ENCODE results near the gene EEF1AKMT2.

Gene EEF1AKMT2

DNA sequence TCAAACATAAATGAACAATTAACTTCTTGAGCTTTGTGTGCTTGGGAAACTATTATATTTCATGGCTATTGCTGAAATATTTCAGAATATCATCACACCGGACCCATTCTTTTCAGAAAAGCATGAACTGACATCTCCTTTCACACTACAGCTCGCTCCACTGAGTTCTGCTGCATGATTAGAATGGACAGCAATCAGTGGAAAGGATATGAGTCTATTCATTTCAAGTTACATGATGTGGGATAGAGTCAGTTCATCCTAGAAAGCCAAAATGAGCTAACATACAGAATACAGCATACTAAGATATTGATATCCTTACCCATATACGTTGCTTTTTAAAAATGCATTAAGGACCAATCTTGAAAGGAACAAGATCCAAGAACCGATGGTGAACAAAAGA is 46.4 kb downstream of the EEF1AKMT2 start:
- DNase-seq, result no peak
- H3K4me3 ChIP-seq (ENCODE audit: insufficient read depth, low read depth, low read length, poor library complexity, severe bottlenecking), result no peak overlapping the region
- no peaks in the 10 kb centered on the region for H3K9me3 ChIP-seq (ENCODE audit: control insufficient read depth, low read length)
- no peaks in the 10 kb centered on the region for H3K36me3 ChIP-seq (ENCODE audit: control insufficient read depth, insufficient read depth, low read length)
- peaks cover 31% of the 10 kb centered on the region for H3K4me1 ChIP-seq (ENCODE audit: control insufficient read depth, insufficient read depth, low read length, poor library complexity, severe bottlenecking)
- H3K27me3 ChIP-seq (replicated peaks; ENCODE audit: control insufficient read depth, insufficient read depth, low read length, poor library complexity, severe bottlenecking), result no peaks in the 10 kb centered on the region
- peak overlapping the region; percentile 54 for H3K27ac ChIP-seq (ENCODE audit: insufficient read depth, low read length, poor library complexity, severe bottlenecking)

DNA sequence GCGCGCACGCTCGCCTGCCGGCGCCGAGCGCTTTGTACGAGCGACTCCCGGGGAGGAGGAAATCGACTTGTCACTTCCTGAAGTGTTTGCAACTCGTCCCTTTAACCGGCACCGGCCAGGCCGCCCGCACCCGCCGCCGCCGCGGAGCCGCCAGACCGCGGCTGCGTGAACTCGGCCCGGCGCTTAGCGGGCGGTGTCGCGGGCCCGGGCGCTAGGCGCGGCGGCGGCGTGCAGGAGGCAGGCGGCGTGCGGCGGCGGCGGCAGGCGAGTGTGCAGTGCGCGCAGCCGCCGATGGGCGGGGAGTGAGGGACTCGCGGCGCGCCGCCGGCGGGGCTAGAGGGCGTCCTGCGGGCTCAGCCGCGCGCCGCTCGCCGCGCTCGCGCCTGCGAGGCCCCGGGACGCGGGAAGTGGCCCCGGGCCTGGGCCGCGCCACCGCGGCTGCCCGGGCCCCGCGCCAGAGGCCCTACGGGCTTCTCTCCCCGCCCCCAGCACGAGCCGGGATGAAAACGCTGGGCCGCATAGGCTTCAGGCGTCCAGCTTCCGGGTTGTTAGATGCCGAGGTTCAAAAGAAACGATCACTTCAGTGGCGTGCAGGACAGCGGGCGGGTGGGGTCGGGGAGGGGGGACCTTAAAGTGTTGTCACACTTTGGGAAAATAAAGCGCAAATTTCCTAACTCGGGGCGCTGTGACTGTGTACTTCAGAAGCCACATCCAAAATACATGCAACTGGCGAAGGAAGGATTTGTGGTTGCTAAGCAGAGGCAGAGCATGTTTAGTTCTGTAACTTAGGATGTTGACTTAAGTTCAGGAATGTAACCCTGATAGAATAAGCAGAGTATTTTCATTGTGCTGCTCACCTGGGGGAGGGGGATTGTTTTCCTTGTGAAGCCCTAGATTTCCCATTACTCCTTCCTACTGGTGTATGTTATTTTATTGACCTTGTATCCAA is 47.3 kb downstream of the EEF1AKMT2 start, which contains the start of gene FAM53B:
FAM53B (minus strand) TSS at position 277 of the 949 bp plus-strand sequence. CDS start 37,665 bp downstream, outside the sequence.
- DNase-seq, result peak; percentile 66 to 74 (median 66)
- H3K4me1 ChIP-seq (ENCODE audit: control insufficient read depth, insufficient read depth, low read length, poor library complexity, severe bottlenecking), result peaks cover 40% of the 10 kb centered on the region
- peak within 1 kb of the TSS; percentile 80 for H3K27ac ChIP-seq (ENCODE audit: insufficient read depth, low read length, poor library complexity, severe bottlenecking)
- no peaks in the 10 kb centered on the region for H3K27me3 ChIP-seq (replicated peaks; ENCODE audit: control insufficient read depth, insufficient read depth, low read length, poor library complexity, severe bottlenecking)
- H3K36me3 ChIP-seq (ENCODE audit: control insufficient read depth, insufficient read depth, low read length), result no peaks in the 10 kb centered on the region
- H3K4me3 ChIP-seq (ENCODE audit: insufficient read depth, low read depth, low read length, poor library complexity, severe bottlenecking), result peak within 1 kb of the TSS; percentile 81
- no peaks in the 10 kb centered on the region for H3K9me3 ChIP-seq (ENCODE audit: control insufficient read depth, low read length)

DNA sequence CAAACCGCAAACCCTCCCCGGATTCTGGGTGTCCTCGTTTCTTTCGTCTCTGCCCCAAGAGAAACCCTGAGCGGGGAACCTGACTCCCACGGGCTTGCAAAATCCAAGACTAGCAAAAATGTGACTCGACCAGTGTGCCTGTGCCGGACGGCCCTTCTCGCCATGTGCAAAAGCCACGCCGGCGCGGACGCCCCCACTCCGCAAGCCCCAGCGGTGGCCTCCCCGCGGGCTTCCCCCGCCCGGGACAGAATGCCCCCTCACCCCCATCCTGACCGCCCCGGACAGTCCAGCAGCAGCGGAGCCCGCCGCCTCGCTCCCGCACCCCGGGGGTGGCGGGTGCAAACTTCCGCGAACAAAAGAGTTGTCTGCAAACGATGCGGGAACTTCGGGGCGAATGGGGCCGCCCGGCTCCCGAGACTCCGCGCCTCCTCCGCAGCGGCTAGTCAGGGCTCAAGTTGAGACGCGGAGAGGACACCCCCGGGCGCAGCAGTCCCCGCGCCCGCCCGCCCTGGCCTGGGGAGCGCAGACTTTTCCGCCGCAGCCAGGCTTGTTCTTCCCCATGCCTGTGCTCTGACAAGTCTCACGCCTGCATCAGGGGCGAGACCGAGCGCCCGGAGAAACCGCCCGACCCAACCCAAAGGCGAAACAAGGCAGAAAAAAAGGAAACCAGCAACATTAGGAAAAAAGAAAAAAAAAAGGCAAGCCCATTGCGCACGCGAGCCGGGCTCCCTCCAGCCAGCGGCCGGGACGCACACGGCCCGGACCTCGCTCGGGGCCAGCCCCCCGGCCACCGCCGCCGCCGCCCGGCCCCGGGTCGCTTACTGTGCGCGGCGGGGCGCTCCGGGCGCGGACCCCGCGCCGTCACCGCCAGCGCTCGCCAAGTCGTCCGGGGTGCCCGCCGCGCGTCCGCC is 48.2 kb downstream of the EEF1AKMT2 start:
- Histone ChIP-seq H3K4me3 (ENCODE audit: insufficient read depth, low read depth, low read length, poor library complexity, severe bottlenecking) (peak overlapping the region; percentile 81), H3K36me3 (ENCODE audit: control insufficient read depth, insufficient read depth, low read length) (no peaks in the 10 kb centered on the region), H3K27me3 (replicated peaks; ENCODE audit: control insufficient read depth, insufficient read depth, low read length, poor library complexity, severe bottlenecking) (no peaks in the 10 kb centered on the region), H3K27ac (ENCODE audit: insufficient read depth, low read length, poor library complexity, severe bottlenecking) (peak overlapping the region; percentile 80), H3K4me1 (ENCODE audit: control insufficient read depth, insufficient read depth, low read length, poor library complexity, severe bottlenecking) (peaks cover 49% of the 10 kb centered on the region), H3K9me3 (ENCODE audit: control insufficient read depth, low read length) (no peaks in the 10 kb centered on the region)
- no peak for DNase-seq

DNA sequence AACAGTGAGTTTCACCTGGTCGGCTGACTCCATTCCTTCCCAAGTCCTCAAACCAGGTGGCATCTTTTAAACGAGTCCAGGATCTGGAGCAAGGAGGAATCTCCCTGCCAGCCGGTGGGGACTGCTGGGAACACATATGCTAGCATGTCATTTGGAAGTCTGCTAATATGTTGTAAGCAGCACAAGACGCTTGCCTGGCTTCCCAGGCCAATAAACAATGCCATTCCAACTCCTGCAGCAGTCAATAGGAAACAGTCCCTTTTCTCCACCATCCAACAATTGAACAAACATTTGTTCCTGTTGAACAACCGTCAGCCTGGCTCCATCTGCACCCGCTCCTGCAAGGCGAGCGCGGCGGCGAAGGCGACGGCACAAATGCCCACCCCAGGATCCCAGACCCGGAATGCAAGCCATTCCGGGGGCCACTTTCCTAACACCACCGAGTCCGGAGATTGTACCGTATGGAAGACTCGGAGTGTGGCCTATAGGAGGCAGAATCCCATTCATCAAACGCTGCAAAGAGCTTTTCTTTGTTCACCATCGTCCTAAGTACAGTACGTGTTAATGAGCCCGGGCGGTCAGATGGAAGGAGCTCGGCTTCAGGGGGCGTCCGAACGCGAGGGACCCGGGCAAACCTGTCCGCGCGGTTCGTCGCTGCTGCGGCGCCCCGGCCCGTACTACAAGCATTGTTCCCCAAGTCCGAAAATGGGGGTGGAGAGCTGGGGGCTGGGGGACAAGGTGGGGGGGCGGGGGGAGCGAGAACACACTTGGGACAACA is 49.1 kb downstream of the EEF1AKMT2 start:
- Histone ChIP-seq H3K27me3 (replicated peaks; ENCODE audit: control insufficient read depth, insufficient read depth, low read length, poor library complexity, severe bottlenecking) (no peaks in the 10 kb centered on the region), H3K4me1 (ENCODE audit: control insufficient read depth, insufficient read depth, low read length, poor library complexity, severe bottlenecking) (peaks cover 58% of the 10 kb centered on the region), H3K9me3 (ENCODE audit: control insufficient read depth, low read length) (no peaks in the 10 kb centered on the region), H3K36me3 (ENCODE audit: control insufficient read depth, insufficient read depth, low read length) (no peaks in the 10 kb centered on the region), H3K4me3 (ENCODE audit: insufficient read depth, low read depth, low read length, poor library complexity, severe bottlenecking) (peak overlapping the region; percentile 81), H3K27ac (ENCODE audit: insufficient read depth, low read length, poor library complexity, severe bottlenecking) (peak overlapping the region; percentile 80)
- DNase-seq, result no peak

DNA sequence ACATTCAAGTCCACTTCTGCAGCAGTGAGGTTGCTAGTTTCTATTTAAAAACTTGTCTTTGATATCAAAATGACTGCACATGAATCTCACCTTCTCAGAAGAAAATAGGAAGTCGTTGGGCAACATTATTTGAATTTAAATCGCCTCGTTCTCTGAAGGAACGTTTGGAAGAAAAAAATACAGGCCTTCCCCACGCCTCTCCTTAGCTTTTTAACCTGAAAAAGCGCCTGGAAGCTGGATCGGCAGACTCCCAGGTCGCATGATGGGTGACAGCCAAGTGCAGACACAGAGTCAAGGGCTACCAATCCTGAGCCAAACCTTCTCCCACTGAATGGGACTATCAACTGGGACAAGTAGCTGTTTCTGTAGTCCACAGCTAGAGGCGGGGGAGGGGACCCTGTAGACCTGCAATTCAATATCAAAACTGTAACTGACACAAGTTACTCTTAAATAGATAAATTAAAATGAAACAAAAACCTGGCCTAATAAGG is 49.7 kb downstream of the EEF1AKMT2 start:
- H3K27ac ChIP-seq (ENCODE audit: insufficient read depth, low read length, poor library complexity, severe bottlenecking), result peak overlapping the region; percentile 80
- no peaks in the 10 kb centered on the region for H3K36me3 ChIP-seq (ENCODE audit: control insufficient read depth, insufficient read depth, low read length)
- peaks cover 64% of the 10 kb centered on the region for H3K4me1 ChIP-seq (ENCODE audit: control insufficient read depth, insufficient read depth, low read length, poor library complexity, severe bottlenecking)
- DNase-seq, result no peak
- H3K9me3 ChIP-seq (ENCODE audit: control insufficient read depth, low read length), result no peaks in the 10 kb centered on the region
- peak overlapping the region; percentile 81 for H3K4me3 ChIP-seq (ENCODE audit: insufficient read depth, low read depth, low read length, poor library complexity, severe bottlenecking)
- no peaks in the 10 kb centered on the region for H3K27me3 ChIP-seq (replicated peaks; ENCODE audit: control insufficient read depth, insufficient read depth, low read length, poor library complexity, severe bottlenecking)

DNA sequence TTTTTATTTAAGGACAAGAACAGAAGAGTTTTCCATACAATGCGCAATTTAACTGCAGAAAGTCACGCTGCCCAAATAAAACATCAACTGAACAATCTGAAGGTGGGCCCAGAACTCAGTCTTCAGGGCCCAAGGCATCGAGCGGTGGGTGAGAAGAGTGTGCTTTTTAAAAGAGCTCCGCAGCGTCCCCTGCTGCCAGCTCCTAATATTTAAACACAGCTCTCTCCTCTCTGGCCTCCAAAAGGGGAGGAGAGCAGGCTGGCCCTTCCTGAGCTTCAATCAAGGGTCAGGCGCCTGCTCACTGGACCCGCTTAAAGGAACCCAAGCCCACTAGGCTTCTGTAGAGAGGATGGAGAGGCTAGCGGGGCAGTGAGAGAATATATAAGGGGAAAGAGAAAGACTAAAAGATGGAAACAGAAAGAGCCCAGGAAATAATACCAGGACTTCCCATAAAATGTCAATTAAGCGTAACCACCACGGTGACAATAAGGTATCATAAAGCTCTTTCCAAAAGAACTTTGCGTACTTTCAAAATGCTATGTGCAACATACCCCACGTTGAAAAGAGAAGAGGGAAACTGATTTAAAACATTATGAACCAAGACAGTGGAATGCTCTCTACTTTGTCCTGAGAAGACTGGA is 50.3 kb downstream of the EEF1AKMT2 start:
- Histone ChIP-seq H3K4me1 (ENCODE audit: control insufficient read depth, insufficient read depth, low read length, poor library complexity, severe bottlenecking) (peaks cover 70% of the 10 kb centered on the region), H3K4me3 (ENCODE audit: insufficient read depth, low read depth, low read length, poor library complexity, severe bottlenecking) (peak overlapping the region; percentile 81), H3K27me3 (replicated peaks; ENCODE audit: control insufficient read depth, insufficient read depth, low read length, poor library complexity, severe bottlenecking) (no peaks in the 10 kb centered on the region), H3K36me3 (ENCODE audit: control insufficient read depth, insufficient read depth, low read length) (no peaks in the 10 kb centered on the region), H3K9me3 (ENCODE audit: control insufficient read depth, low read length) (no peaks in the 10 kb centered on the region), H3K27ac (ENCODE audit: insufficient read depth, low read length, poor library complexity, severe bottlenecking) (peak overlapping the region; percentile 80)
- DNase-seq, result peak; percentile 50 to 70 (median 57)

DNA sequence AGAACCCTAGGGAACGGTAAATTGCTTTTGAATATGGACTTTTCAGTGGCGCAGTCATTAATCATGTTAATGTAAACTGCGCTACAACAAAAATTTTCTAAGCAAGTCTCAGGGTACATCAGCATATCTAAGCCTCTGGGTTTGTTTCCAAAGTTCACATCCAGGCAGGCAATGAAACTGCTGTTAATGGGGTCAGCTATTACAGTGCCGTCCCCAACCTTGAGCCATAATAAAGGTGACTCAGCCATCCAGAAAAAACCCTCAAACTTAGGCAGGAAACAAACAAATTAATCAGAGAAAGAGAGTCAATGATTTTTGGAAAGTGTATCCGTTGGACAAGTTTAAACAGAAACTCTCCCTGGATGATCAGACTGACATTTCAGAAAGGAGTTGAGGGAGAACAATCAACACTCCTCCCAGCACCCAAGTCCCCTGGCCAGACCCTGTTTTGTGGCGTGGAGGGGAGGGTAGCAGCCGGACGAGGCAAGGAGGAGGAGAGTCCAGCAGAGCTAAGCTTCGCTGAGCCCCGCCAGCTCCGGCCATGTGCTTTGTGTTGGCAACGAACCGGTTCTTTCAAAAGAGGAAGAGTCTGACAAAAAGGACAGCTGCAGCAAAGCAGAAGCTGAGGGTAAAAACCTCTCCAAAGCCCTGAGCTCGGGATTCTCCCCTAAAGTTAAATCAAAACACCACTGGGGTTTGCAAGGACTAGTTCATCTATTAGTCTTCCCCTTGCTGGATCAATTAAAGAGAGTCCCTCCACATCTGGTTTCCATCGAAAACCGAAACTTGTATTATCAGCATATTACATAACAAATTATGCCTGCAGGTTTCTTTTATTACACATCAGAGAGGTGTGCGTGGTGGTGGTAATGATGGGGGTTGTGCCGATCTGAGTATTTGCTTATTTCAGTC is 51.1 kb downstream of the EEF1AKMT2 start:
- H3K27ac ChIP-seq (ENCODE audit: insufficient read depth, low read length, poor library complexity, severe bottlenecking), result peak overlapping the region; percentile 80
- no peak for DNase-seq
- peaks cover 78% of the 10 kb centered on the region for H3K4me1 ChIP-seq (ENCODE audit: control insufficient read depth, insufficient read depth, low read length, poor library complexity, severe bottlenecking)
- no peaks in the 10 kb centered on the region for H3K27me3 ChIP-seq (replicated peaks; ENCODE audit: control insufficient read depth, insufficient read depth, low read length, poor library complexity, severe bottlenecking)
- H3K4me3 ChIP-seq (ENCODE audit: insufficient read depth, low read depth, low read length, poor library complexity, severe bottlenecking), result peak overlapping the region; percentile 81
- H3K9me3 ChIP-seq (ENCODE audit: control insufficient read depth, low read length), result no peaks in the 10 kb centered on the region
- H3K36me3 ChIP-seq (ENCODE audit: control insufficient read depth, insufficient read depth, low read length), result no peaks in the 10 kb centered on the region

DNA sequence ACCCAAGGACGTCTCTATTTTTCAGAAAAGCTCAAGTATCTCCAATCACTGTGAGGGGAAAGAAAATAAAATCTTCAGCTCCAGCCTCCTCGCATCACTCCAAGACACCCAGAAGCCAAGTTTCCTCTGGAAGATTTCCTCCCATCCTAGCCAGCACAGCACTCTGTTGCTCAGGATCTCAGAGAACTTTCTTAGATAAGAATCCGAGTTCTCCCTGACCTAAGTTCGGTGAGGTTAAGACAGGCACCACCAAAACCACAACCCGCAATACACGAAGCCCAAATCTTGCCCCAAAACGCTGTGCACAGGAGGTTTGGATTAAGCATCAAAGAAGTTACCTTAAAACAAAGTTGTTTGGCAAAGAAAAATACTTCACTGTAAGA is 51.7 kb downstream of the EEF1AKMT2 start:
- peaks cover 78% of the 10 kb centered on the region for H3K4me1 ChIP-seq (ENCODE audit: control insufficient read depth, insufficient read depth, low read length, poor library complexity, severe bottlenecking)
- no peaks in the 10 kb centered on the region for H3K36me3 ChIP-seq (ENCODE audit: control insufficient read depth, insufficient read depth, low read length)
- H3K27ac ChIP-seq (ENCODE audit: insufficient read depth, low read length, poor library complexity, severe bottlenecking), result peak overlapping the region; percentile 80
- DNase-seq, result no peak
- no peaks in the 10 kb centered on the region for H3K9me3 ChIP-seq (ENCODE audit: control insufficient read depth, low read length)
- no peaks in the 10 kb centered on the region for H3K27me3 ChIP-seq (replicated peaks; ENCODE audit: control insufficient read depth, insufficient read depth, low read length, poor library complexity, severe bottlenecking)
- peak overlapping the region; percentile 81 for H3K4me3 ChIP-seq (ENCODE audit: insufficient read depth, low read depth, low read length, poor library complexity, severe bottlenecking)

Measured in effector memory CD4-positive, alpha-beta T cell (primary cell).